SK-N-SH treated with all-trans-retinoic acid at 6 μM for 48 hours (cell line): ENCODE data around the gene NAALADL2.

Experiments used
- ATAC-seq: fragments of 200-7000 bp; cut with Tn5 transposase; 3 replicates; pipeline ENCODE4 v1.9.1; 2020; ENCODE audit warnings: mild to moderate bottlenecking, moderate library complexity
- ARNTL ChIP-seq: fragments of 450-650 bp; formaldehyde crosslinking; IDR thresholded peaks from 2 replicates; pipeline ENCODE4 v1.5.0; 2020; ENCODE audit warnings: low read depth, mild to moderate bottlenecking, moderate library complexity, borderline replicate concordance
- BACH2 ChIP-seq: fragments of 250-450 bp; sonication (Bioruptor Pico); IDR thresholded peaks from 2 replicates; pipeline ENCODE4 v1.9.0; 2021; ENCODE audit warnings: mild to moderate bottlenecking, borderline replicate concordance
- CSDC2 ChIP-seq: fragments of 250-450 bp; sonication (Bioruptor Pico); IDR thresholded peaks from 2 replicates; pipeline ENCODE4 v1.5.0; 2020; ENCODE audit warnings: mild to moderate bottlenecking, moderate library complexity
- ESRRG ChIP-seq: fragments of 250-450 bp; sonication (Bioruptor Pico); IDR thresholded peaks from 2 replicates; pipeline ENCODE4 v1.6.1; 2021; ENCODE audit warnings: mild to moderate bottlenecking
- GLIS3 ChIP-seq: fragments of 250-450 bp; sonication (Bioruptor Pico); IDR thresholded peaks from 2 replicates; pipeline ENCODE4 v1.5.0; 2020; ENCODE audit warnings: mild to moderate bottlenecking, moderate library complexity
- OSR1 ChIP-seq: fragments of 250-450 bp; sonication (Bioruptor Pico); IDR thresholded peaks from 2 replicates; pipeline ENCODE4 v1.8.0; 2022; ENCODE audit warnings: moderate library complexity, mild to moderate bottlenecking, inconsistent platforms
- PPARA ChIP-seq: fragments of 250-450 bp; sonication (Bioruptor Pico); IDR thresholded peaks from 2 replicates; pipeline ENCODE4 v1.5.0; 2020; ENCODE audit warnings: mild to moderate bottlenecking, borderline replicate concordance
- RARB ChIP-seq: fragments of 250-450 bp; sonication (Bioruptor Pico); IDR thresholded peaks from 2 replicates; pipeline ENCODE4 v1.8.0; 2021; ENCODE audit warnings: mild to moderate bottlenecking, moderate library complexity
- SNAI2 ChIP-seq: fragments of 250-450 bp; sonication (Bioruptor Pico); IDR thresholded peaks from 2 replicates; pipeline ENCODE4 v1.5.0; 2020; ENCODE audit warnings: mild to moderate bottlenecking, moderate library complexity
- TCF4 ChIP-seq: fragments of 250-450 bp; sonication (Bioruptor Pico); IDR thresholded peaks from 2 replicates; pipeline ENCODE4 v1.8.0; 2021; ENCODE audit warnings: mild to moderate bottlenecking, moderate library complexity, borderline replicate concordance
- TOX ChIP-seq: fragments of 250-450 bp; sonication (Bioruptor Pico); IDR thresholded peaks from 2 replicates; pipeline ENCODE4 v1.8.0; 2021; ENCODE audit warnings: mild to moderate bottlenecking, moderate library complexity, borderline replicate concordance
- ZC3H10 ChIP-seq: fragments of 250-450 bp; sonication (Bioruptor Pico); IDR thresholded peaks from 2 replicates; pipeline ENCODE4 v1.5.1; 2021; ENCODE audit warnings: mild to moderate bottlenecking, moderate library complexity
- ZFP3 ChIP-seq: fragments of 250-450 bp; sonication (Bioruptor Pico); IDR thresholded peaks from 2 replicates; pipeline ENCODE4 v1.5.0; 2020; ENCODE audit warnings: mild to moderate bottlenecking, moderate library complexity
- ZFP30 ChIP-seq: fragments of 450-650 bp; formaldehyde crosslinking; IDR thresholded peaks from 2 replicates; pipeline ENCODE4 v1.5.0; 2022; ENCODE audit warnings: mild to moderate bottlenecking, moderate library complexity
- ZNF565 ChIP-seq: fragments of 450-650 bp; formaldehyde crosslinking; conservative IDR thresholded peaks from 2 replicates; pipeline ENCODE4 v1.5.0; 2020; ENCODE audit warnings: low read depth, mild to moderate bottlenecking, moderate library complexity
- ZNF70 ChIP-seq: fragments of 450-650 bp; formaldehyde crosslinking; IDR thresholded peaks from 2 replicates; pipeline ENCODE4 v1.5.0; 2020; ENCODE audit warnings: mild to moderate bottlenecking, moderate library complexity
- ZNF8 ChIP-seq: fragments of 450-650 bp; formaldehyde crosslinking; IDR thresholded peaks from 2 replicates; pipeline ENCODE4 v1.5.0; 2020; ENCODE audit warnings: mild to moderate bottlenecking, moderate library complexity
- TF ChIP-seq, protein P1 (sequence below): fragments of 250-450 bp; sonication (Bioruptor Pico); IDR thresholded peaks from 2 replicates; pipeline ENCODE4 v1.8.0; 2020; ENCODE audit warnings: mild to moderate bottlenecking, moderate library complexity, borderline replicate concordance
- TF ChIP-seq, protein P2 (sequence below): fragments of 250-450 bp; sonication (Bioruptor Pico); IDR thresholded peaks from 2 replicates; pipeline ENCODE4 v1.5.0; 2020; ENCODE audit warnings: mild to moderate bottlenecking, moderate library complexity
- TF ChIP-seq, protein P3 (sequence below): fragments of 250-450 bp; sonication (Bioruptor Pico); IDR thresholded peaks from 2 replicates; pipeline ENCODE4 v1.8.0; 2021; ENCODE audit warnings: low read depth, mild to moderate bottlenecking, moderate library complexity, borderline replicate concordance
- TF ChIP-seq, protein P4 (sequence below): fragments of 250-450 bp; sonication (Bioruptor Pico); IDR thresholded peaks from 2 replicates; pipeline ENCODE4 v1.5.1; 2021; ENCODE audit warnings: mild to moderate bottlenecking, moderate library complexity

Gene NAALADL2

DNA sequence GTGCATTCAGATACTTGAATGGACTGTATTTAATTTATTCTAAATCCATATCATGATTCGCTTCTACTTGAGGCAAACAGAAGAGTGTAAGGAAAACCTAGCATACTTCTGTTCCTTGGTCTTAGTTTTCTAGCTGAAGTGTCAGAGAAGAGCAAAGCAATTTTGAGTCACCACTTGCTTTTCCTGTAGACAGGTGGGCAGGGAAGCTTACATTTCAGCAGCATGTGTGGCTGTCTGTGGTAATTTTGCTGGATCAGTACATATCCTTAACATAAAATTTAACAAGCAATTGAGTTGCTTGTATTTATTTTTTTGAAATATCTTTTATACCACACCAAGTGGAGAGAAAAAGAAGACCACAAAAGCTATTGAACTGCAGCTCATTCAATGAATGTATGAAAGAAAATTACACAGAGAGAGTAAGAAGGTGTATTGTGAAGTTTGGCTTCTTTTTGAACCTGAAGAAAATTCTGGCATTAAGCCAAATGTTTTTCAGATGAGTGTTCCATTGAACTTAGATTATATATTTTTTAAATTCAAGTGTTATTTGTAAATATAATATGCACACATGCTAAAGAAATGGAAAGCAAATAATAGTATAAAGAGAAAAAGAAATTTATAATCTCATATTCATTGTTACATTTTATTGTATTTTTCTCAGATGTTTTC is 747.6 kb downstream of the NAALADL2 start:
- no peak for ATAC-seq
- TF ChIP-seq RARB (CRISPR knock-in tag) (no peak), SNAI2 (CRISPR knock-in tag) (no peak), ZNF8 (CRISPR knock-in tag) (no peak), TOX (CRISPR knock-in tag) (no peak), TCF4 (no peak), ZNF70 (CRISPR knock-in tag) (no peak), ZFP3 (CRISPR knock-in tag) (no peak), CSDC2 (no peak), ZFP30 (no peak), ARNTL (CRISPR knock-in tag) (no peak), ZC3H10 (CRISPR knock-in tag) (no peak), PPARA (CRISPR knock-in tag) (no peak), GLIS3 (CRISPR knock-in tag) (no peak), OSR1 (CRISPR knock-in tag) (no peak), BACH2 (CRISPR knock-in tag) (no peak)
- TF ChIP-seq, protein P1, sequence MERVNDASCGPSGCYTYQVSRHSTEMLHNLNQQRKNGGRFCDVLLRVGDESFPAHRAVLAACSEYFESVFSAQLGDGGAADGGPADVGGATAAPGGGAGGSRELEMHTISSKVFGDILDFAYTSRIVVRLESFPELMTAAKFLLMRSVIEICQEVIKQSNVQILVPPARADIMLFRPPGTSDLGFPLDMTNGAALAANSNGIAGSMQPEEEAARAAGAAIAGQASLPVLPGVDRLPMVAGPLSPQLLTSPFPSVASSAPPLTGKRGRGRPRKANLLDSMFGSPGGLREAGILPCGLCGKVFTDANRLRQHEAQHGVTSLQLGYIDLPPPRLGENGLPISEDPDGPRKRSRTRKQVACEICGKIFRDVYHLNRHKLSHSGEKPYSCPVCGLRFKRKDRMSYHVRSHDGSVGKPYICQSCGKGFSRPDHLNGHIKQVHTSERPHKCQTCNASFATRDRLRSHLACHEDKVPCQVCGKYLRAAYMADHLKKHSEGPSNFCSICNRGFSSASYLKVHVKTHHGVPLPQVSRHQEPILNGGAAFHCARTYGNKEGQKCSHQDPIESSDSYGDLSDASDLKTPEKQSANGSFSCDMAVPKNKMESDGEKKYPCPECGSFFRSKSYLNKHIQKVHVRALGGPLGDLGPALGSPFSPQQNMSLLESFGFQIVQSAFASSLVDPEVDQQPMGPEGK (CRISPR knock-in tag), result no peak
- TF ChIP-seq, protein P2, sequence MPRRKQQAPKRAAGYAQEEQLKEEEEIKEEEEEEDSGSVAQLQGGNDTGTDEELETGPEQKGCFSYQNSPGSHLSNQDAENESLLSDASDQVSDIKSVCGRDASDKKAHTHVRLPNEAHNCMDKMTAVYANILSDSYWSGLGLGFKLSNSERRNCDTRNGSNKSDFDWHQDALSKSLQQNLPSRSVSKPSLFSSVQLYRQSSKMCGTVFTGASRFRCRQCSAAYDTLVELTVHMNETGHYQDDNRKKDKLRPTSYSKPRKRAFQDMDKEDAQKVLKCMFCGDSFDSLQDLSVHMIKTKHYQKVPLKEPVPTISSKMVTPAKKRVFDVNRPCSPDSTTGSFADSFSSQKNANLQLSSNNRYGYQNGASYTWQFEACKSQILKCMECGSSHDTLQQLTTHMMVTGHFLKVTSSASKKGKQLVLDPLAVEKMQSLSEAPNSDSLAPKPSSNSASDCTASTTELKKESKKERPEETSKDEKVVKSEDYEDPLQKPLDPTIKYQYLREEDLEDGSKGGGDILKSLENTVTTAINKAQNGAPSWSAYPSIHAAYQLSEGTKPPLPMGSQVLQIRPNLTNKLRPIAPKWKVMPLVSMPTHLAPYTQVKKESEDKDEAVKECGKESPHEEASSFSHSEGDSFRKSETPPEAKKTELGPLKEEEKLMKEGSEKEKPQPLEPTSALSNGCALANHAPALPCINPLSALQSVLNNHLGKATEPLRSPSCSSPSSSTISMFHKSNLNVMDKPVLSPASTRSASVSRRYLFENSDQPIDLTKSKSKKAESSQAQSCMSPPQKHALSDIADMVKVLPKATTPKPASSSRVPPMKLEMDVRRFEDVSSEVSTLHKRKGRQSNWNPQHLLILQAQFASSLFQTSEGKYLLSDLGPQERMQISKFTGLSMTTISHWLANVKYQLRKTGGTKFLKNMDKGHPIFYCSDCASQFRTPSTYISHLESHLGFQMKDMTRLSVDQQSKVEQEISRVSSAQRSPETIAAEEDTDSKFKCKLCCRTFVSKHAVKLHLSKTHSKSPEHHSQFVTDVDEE (CRISPR knock-in tag), result no peak
- TF ChIP-seq, protein P3, sequence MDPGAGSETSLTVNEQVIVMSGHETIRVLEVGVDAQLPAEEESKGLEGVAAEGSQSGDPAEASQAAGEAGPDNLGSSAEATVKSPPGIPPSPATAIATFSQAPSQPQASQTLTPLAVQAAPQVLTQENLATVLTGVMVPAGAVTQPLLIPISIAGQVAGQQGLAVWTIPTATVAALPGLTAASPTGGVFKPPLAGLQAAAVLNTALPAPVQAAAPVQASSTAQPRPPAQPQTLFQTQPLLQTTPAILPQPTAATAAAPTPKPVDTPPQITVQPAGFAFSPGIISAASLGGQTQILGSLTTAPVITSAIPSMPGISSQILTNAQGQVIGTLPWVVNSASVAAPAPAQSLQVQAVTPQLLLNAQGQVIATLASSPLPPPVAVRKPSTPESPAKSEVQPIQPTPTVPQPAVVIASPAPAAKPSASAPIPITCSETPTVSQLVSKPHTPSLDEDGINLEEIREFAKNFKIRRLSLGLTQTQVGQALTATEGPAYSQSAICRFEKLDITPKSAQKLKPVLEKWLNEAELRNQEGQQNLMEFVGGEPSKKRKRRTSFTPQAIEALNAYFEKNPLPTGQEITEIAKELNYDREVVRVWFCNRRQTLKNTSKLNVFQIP (CRISPR knock-in tag), result no peak
- TF ChIP-seq, protein P4, sequence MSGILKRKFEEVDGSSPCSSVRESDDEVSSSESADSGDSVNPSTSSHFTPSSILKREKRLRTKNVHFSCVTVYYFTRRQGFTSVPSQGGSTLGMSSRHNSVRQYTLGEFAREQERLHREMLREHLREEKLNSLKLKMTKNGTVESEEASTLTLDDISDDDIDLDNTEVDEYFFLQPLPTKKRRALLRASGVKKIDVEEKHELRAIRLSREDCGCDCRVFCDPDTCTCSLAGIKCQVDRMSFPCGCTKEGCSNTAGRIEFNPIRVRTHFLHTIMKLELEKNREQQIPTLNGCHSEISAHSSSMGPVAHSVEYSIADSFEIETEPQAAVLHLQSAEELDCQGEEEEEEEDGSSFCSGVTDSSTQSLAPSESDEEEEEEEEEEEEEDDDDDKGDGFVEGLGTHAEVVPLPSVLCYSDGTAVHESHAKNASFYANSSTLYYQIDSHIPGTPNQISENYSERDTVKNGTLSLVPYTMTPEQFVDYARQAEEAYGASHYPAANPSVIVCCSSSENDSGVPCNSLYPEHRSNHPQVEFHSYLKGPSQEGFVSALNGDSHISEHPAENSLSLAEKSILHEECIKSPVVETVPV (CRISPR knock-in tag), result no peak
- TF ChIP-seq, all 23 proteins: peak for 0

DNA sequence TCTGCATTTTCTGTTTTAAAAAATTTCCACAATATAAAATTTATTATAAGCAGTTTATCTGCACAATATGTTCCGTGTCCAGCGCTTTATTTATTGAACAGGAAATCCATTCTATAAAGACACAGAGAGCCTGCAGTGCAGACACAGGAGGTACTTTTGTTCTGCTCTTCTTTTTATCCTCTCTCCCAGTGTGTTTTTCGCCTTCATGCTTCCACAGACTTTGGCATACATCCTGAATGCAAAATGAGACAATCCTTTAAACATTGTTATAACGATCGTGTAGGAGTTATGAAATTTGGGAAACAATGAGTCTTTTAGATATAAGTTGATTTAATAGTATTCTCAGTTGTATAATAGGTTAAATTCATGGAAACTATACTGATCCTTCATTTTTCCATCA is 749.2 kb downstream of the NAALADL2 start:
- TF ChIP-seq ESRRG (CRISPR knock-in tag) (no peak), ARNTL (CRISPR knock-in tag) (no peak), SNAI2 (CRISPR knock-in tag) (no peak)
- ATAC-seq, result no peak

DNA sequence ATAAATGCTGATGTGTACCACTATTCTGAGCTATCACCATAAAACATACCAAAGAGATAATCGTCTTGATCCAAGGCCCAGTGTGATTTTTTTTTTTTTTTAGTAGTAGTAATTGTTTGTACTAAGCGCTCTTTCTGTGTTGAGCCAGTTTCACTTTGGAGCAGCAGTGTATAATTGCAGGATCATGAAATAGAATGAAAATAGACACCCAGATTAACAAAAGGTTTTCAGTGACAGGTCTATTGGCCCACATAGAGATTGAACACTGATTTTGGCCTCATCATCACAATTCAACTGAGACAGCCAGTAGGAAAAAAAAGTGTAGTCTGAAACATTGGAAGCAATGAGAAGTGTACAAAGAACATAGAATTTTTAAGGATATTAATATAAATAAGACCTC is 749.8 kb downstream of the NAALADL2 start:
- ATAC-seq, result no peak
- TF ChIP-seq, protein P2 (CRISPR knock-in tag), result no peak
- TF ChIP-seq TOX (CRISPR knock-in tag) (no peak), ZNF565 (CRISPR knock-in tag) (no peak), BACH2 (CRISPR knock-in tag) (no peak), ZFP30 (no peak), ZFP3 (CRISPR knock-in tag) (no peak), PPARA (CRISPR knock-in tag) (no peak), ZC3H10 (CRISPR knock-in tag) (no peak), GLIS3 (CRISPR knock-in tag) (no peak), CSDC2 (no peak), ZNF70 (CRISPR knock-in tag) (no peak)
- TF ChIP-seq, protein P3 (CRISPR knock-in tag), result no peak
- TF ChIP-seq, protein P4 (CRISPR knock-in tag), result no peak
